ENCODE data around the gene GRIN3A. TPM values are rescaled to one million over a fixed set of nuclear protein-coding genes. Genes with fewer than 3 reads are reported as not detected.

GRIN3A gene
- total RNA-seq, 3 donors from 2014 or later = 0.98 to 1.2 (median 1.0) TPM

- DNase-seq = peak; percentile 79 to 81 (median 81)
- ATAC-seq = peak; percentile 93
Observed at GRCh38 chr9:101705135-101705661, 33.2 kb downstream of the GRIN3A start.

GRCh38 chr9:101702257-101702656 lies 36.2 kb downstream of the GRIN3A start:
- DNase-seq (no peak), ATAC-seq (no peak)
- H3K36me3 ChIP-seq (ENCODE audit: low read depth) = no peaks in the 10 kb centered on the region
- peaks cover 8% of the 10 kb centered on the region for H3K4me1 ChIP-seq (ENCODE audit: low read depth)
- no peak for TF ChIP-seq CTCF (IDR thresholded peaks at IDR 0.05)
- H3K4me3 ChIP-seq = no peak overlapping the region
- H3K9me3 ChIP-seq = no peaks in the 10 kb centered on the region
- intact Hi-C loops (cut with DNase I, micrococcal nuclease) = no loop called here

More at GRCh38 chr9:101705135-101705661, 33.2 kb downstream of the GRIN3A start:
- H3K9me3 ChIP-seq = no peaks in the 10 kb centered on the region
- H3K4me1 ChIP-seq (ENCODE audit: low read depth) = peaks cover 8% of the 10 kb centered on the region
- H3K4me3 ChIP-seq = no peak overlapping the region
- TF ChIP-seq CTCF (IDR thresholded peaks at IDR 0.05) = no peak
- intact Hi-C loops (cut with DNase I, micrococcal nuclease) = no loop called here
- no peaks in the 10 kb centered on the region for H3K36me3 ChIP-seq (ENCODE audit: low read depth)

GRCh38 chr9:101693546-101694336 lies 44.7 kb downstream of the GRIN3A start:
- H3K36me3 ChIP-seq (ENCODE audit: low read depth) = no peaks in the 10 kb centered on the region
- TF ChIP-seq CTCF (IDR thresholded peaks at IDR 0.05) = no peak

GRCh38 chr9:101691657-101692056 lies 46.8 kb downstream of the GRIN3A start:
- ATAC-seq (no peak), DNase-seq (no peak)
- H3K36me3 ChIP-seq (ENCODE audit: low read depth) = no peaks in the 10 kb centered on the region
- no peak overlapping the region for H3K4me3 ChIP-seq
- no peak for TF ChIP-seq CTCF (IDR thresholded peaks at IDR 0.05)
- intact Hi-C loops (cut with DNase I, micrococcal nuclease) = no loop called here
- H3K9me3 ChIP-seq = no peaks in the 10 kb centered on the region
- no peaks in the 10 kb centered on the region for H3K4me1 ChIP-seq (ENCODE audit: low read depth)

More at GRCh38 chr9:101693546-101694336, 44.7 kb downstream of the GRIN3A start:
- ATAC-seq (no peak), DNase-seq (no peak)
- Histone ChIP-seq H3K4me1 (ENCODE audit: low read depth) (no peaks in the 10 kb centered on the region), H3K9me3 (no peaks in the 10 kb centered on the region), H3K4me3 (no peak overlapping the region)
- intact Hi-C loops (cut with DNase I, micrococcal nuclease) = no loop called here

GRCh38 chr9:101689039-101689438 lies 49.4 kb downstream of the GRIN3A start:
- ATAC-seq = no peak
- no peak for TF ChIP-seq CTCF (IDR thresholded peaks at IDR 0.05)

More at GRCh38 chr9:101689039-101689438, 49.4 kb downstream of the GRIN3A start:
- H3K9me3 ChIP-seq = no peaks in the 10 kb centered on the region
- intact Hi-C loops (cut with DNase I, micrococcal nuclease) = no loop called here
- no peaks in the 10 kb centered on the region for H3K4me1 ChIP-seq (ENCODE audit: low read depth)
- no peak overlapping the region for H3K4me3 ChIP-seq
- H3K36me3 ChIP-seq (ENCODE audit: low read depth) = no peaks in the 10 kb centered on the region
- DNase-seq = no peak
